B cell (primary cell): ENCODE measurements around the gene DDOST. TPM values are rescaled to one million over a fixed set of nuclear protein-coding genes. Genes with fewer than 3 reads are reported as not detected.

ENCODE experiments used
- ATAC-seq: fragments of 200-7000 bp; cut with Tn5 transposase; one replicate; pipeline ENCODE4 v1.10.0; 2021; ENCODE audit warnings: low read depth, mild to moderate bottlenecking, moderate number of reproducible peaks, moderate library complexity
- CTCF ChIA-PET: fragments of 350-600 bp; sonication (Branson Sonifier 250); formaldehyde crosslinking; loops from one replicate; lab custom pipeline; 2021; ENCODE audit warnings: antibody characterized with exemption, inconsistent platforms; lab: Charles Lee
- POLR2A ChIA-PET: fragments of 350-600 bp; sonication (Branson Sonifier 250); formaldehyde crosslinking; loops from one replicate; lab custom pipeline; 2021; ENCODE audit warnings: antibody characterized with exemption; lab: Charles Lee
- DNase-seq: peaks from one replicate; pipeline ENCODE4 v3.0.0; 2013
- H2AFZ ChIP-seq: 2 replicates; pipeline ENCODE4 v1.6.1; 2012; ENCODE audit warnings: mild to moderate bottlenecking, low read depth, low read length; ENCODE audit not compliant: insufficient read depth, poor library complexity, severe bottlenecking
- H3K27ac ChIP-seq, 2 donors: 1 replicate in 1 of 2; 2 replicates in 1 of 2; pipeline ENCODE4 v1.5.1; 2012 to 2013; ENCODE audit warnings: low read length in 2 of 2, mild to moderate bottlenecking in 2 of 2, moderate library complexity in 1 of 2
- H3K27me3 ChIP-seq, 4 experiments: fragments of 200-600 bp in 1 of 4; sonication (generic) in 1 of 4; replicated peaks in 1 of 4; 1 replicate in 2 of 4; 2 replicates in 2 of 4; pipeline versions ENCODE4 v1.6.1 to v1.7.0; 2013 to 2016; ENCODE audit warnings: low read length in 3 of 4, mild to moderate bottlenecking in 2 of 4, mixed read lengths in 1 of 4, moderate library complexity in 1 of 4; ENCODE audit not compliant: insufficient read depth in 4 of 4, control insufficient read depth in 3 of 4; ENCODE audit errors: control extremely low read depth in 1 of 4
- H3K36me3 ChIP-seq, 2 experiments: replicated peaks in 1 of 2; 1 replicate in 1 of 2; 2 replicates in 1 of 2; pipeline versions ENCODE4 v1.6.1 to v1.7.1; 2013; ENCODE audit warnings: low read length in 1 of 2; ENCODE audit not compliant: insufficient read depth in 2 of 2, control insufficient read depth in 1 of 2; ENCODE audit errors: control extremely low read depth in 1 of 2, extremely low read depth in 1 of 2
- H3K4me1 ChIP-seq, 2 donors: fragments of 200-600 bp in 1 of 2; sonication (generic) in 1 of 2; 1 replicate in 1 of 2; 2 replicates in 1 of 2; pipeline versions ENCODE4 v1.5.1 to v1.6.1; 2013 to 2017; ENCODE audit warnings: low read length in 2 of 2; ENCODE audit not compliant: control insufficient read depth in 2 of 2, insufficient read depth in 2 of 2
- H3K4me2 ChIP-seq: replicated peaks from 2 replicates; pipeline ENCODE3; 2012; ENCODE audit warnings: mild to moderate bottlenecking, low read depth, low read length; ENCODE audit not compliant: poor library complexity, severe bottlenecking
- H3K4me3 ChIP-seq, 5 experiments: fragments of 200-600 bp in 1 of 5; sonication (generic) in 1 of 5; 1 replicate in 3 of 5; 2 replicates in 2 of 5; pipeline versions ENCODE4 v1.5.1 to v1.7.0; 2011 to 2016; ENCODE audit warnings: low read length in 4 of 5, mild to moderate bottlenecking in 4 of 5, low read depth in 2 of 5, control low read depth in 1 of 5, moderate library complexity in 1 of 5; ENCODE audit not compliant: insufficient read depth in 1 of 5; ENCODE audit errors: control extremely low read depth in 1 of 5, extremely low read depth in 1 of 5
- H3K79me2 ChIP-seq: fragments of 200-600 bp; sonication (generic); one replicate; pipeline ENCODE4 v1.6.0; 2016; ENCODE audit warnings: low read length; ENCODE audit not compliant: control insufficient read depth, insufficient read depth
- H3K9ac ChIP-seq: fragments of 200-600 bp; sonication (generic); 2 replicates; pipeline ENCODE4 v1.6.1; 2017; ENCODE audit warnings: mild to moderate bottlenecking, low read length, moderate library complexity
- H3K9me3 ChIP-seq, 3 donors: one replicate each; pipeline versions ENCODE4 v1.6.1 to v1.7.1; 2013; ENCODE audit warnings: low read length in 2 of 3; ENCODE audit not compliant: control insufficient read depth in 2 of 3, insufficient read depth in 1 of 3; ENCODE audit errors: control extremely low read depth in 1 of 3
- H4K20me1 ChIP-seq: 2 replicates; pipeline ENCODE4 v1.6.0; 2012; ENCODE audit warnings: mild to moderate bottlenecking, low read length; ENCODE audit not compliant: insufficient read depth, control insufficient read depth, poor library complexity, severe bottlenecking
- H3K27ac Mint-ChIP-seq: one replicate; pipeline ENCODE4 v1.8.0; 2021; ENCODE audit warnings: mixed read lengths
- H3K27me3 Mint-ChIP-seq: one replicate; pipeline ENCODE4 v1.8.0; 2021; ENCODE audit warnings: mixed read lengths
- H3K4me1 Mint-ChIP-seq: one replicate; pipeline ENCODE4 v1.8.0; 2021; ENCODE audit warnings: mixed read lengths
- H3K4me3 Mint-ChIP-seq: one replicate; pipeline ENCODE4 v1.8.0; 2021; ENCODE audit warnings: mixed read lengths
- H3K9me3 Mint-ChIP-seq: one replicate; pipeline ENCODE4 v1.8.0; 2022; ENCODE audit warnings: mixed read lengths; ENCODE audit not compliant: insufficient read depth
- CTCF ChIP-seq: fragments of 200-600 bp; IDR thresholded peaks from one replicate; pipeline ENCODE4 v1.8.0; 2022; ENCODE audit warnings: antibody characterized with exemption, mild to moderate bottlenecking
- EZH2 ChIP-seq: IDR thresholded peaks from 2 replicates; pipeline ENCODE4 v1.6.1; 2012; ENCODE audit warnings: borderline replicate concordance, low read depth, mild to moderate bottlenecking, moderate library complexity, low read length; ENCODE audit not compliant: insufficient read depth, poor library complexity, severe bottlenecking
- WGBS: methylation state at CpG from one replicate; pipeline ENCODE4 v1.1.5; 2013; ENCODE audit warnings: missing lambda C conversion rate; ENCODE audit not compliant: insufficient coverage; 5-methylcytosine and 5-hydroxymethylcytosine counted together
- intact Hi-C: fragments of 100-400 bp; cut with micrococcal nuclease; formaldehyde crosslinking; loops from one replicate; pipeline ENCODE4 v1.10.0; 2022
- polyA plus RNA-seq: library from polyadenylated mRNA; depleted of rRNA; stranded (reverse); fragments of >200 nt; gene quantifications from 2 replicates; pipeline ENCODE4 v1.2.3, GENCODE V29; 2012
- total RNA-seq, 2 donors: library from RNA; stranded (reverse); fragments of 120-200 nt in 1 of 2; gene quantifications; 1 replicate in 1 of 2; 2 replicates in 1 of 2; pipeline versions ENCODE4 v1.2.3 to v1.2.4, GENCODE V29; 2013 to 2022

Gene DDOST
- total and polyA plus RNA-seq, 2 donors (not counting 1 experiment from before 2014, with no cell fraction given): 73.5 to 99.2 TPM

DNA sequence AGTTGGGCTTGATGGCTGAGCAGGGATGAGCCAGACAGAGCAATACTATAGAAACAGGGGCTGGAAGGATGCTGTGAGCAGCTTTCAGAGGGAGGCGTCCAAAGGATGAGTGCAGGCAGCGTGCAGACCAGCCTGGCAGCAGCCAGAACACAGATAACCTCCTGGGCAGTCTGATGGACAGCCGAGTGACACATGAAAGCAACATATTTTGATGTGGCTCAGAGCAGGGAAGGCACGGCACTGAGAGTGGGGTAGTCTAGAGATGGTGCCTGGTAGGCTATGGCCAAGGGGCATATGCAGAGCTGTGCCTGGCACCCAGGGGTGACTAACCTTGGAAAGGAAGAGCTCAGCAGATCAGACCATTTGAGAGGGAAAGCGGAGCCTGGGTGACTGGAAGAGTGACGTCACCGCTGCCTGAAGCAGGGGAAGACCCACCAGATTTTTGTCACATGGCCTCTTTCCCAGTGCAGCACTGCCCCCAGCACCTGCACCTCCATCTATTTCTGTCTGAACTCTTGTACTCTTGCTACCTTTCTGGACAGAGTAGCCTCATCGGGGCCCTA, 24.3 kb downstream of the DDOST start:
- H3K4me2 ChIP-seq: no peak overlapping the region
- Mint-ChIP-seq H3K27ac (no peak overlapping the region), H3K4me3 (no peak overlapping the region), H3K4me1 (peaks cover 14% of the 10 kb centered on the region), H3K9me3 (no peaks in the 10 kb centered on the region), H3K27me3 (no peaks in the 10 kb centered on the region)
- no peaks in the 10 kb centered on the region for H3K79me2 ChIP-seq
- H3K36me3 ChIP-seq: peaks cover 0 to 2% of the 10 kb centered on the region in 2 experiments
- H3K4me3 ChIP-seq: no peak overlapping the region
- ATAC-seq (no peak), DNase-seq (no peak)
- H3K9ac ChIP-seq: no peak overlapping the region
- no peak overlapping the region for H3K27ac ChIP-seq
- TF ChIP-seq EZH2 (no peak), CTCF (no peak)
- POLR2A ChIA-PET: no interaction called here
- H4K20me1 ChIP-seq: no peaks in the 10 kb centered on the region
- H2AFZ ChIP-seq: no peak overlapping the region
- intact Hi-C loops: no loop called here
- no peaks in the 10 kb centered on the region for H3K9me3 ChIP-seq
- CTCF ChIA-PET: interaction anchor here (1.0 to 2.4 kb wide), 5 partner anchors 10 to 718 kb away, joined by 3 to 9 read pairs (median 4); no protein-coding TSS in a partner anchor
- H3K4me1 ChIP-seq: peaks cover 8 to 16% of the 10 kb centered on the region in 2 donors
- no peaks in the 10 kb centered on the region for H3K27me3 ChIP-seq
- 95% methylated on average over 8 of the region's 8 CpGs for WGBS

DNA sequence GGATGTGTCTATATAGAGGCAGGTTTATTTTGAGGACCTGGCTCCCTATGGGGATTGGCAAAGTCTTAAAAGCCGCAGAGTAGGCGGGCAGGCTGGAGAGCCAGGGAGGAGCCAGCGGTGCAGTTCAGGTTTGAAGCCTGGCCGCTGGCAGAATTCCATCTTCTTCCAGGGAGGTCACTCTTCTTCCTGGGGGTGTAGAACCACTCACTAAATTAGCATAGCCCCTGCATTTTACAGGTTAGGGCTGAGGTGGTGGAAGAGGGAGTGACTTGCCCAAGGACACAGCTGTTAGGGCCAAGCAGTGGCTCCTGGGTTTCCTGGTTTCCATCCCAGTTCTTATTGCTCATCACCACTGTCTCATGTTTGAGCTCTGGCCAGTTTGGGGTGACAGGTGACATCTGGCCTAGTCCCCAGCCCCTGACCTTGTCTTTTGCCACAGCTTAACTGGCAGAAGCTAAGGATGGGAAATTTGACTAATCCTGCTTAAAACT, 26.5 kb downstream of the DDOST start:
- Mint-ChIP-seq H3K4me3 (peak overlapping the region; percentile 93), H3K27ac (peak overlapping the region; percentile 85), H3K27me3 (no peaks in the 10 kb centered on the region), H3K4me1 (peaks cover 14% of the 10 kb centered on the region), H3K9me3 (no peaks in the 10 kb centered on the region)
- no peaks in the 10 kb centered on the region for H3K27me3 ChIP-seq
- intact Hi-C loops: loop anchor here (1.0 to 5.0 kb wide), 3 partner anchors 127 to 1818 kb away; partner anchors contain the start of gene ZBTB40
- peaks cover 0 to 2% of the 10 kb centered on the region in 2 experiments for H3K36me3 ChIP-seq
- ChIA-PET POLR2A (interaction anchor here (1.1 to 1.5 kb wide), 2 partner anchors 27 to 126 kb away, joined by 3 to 5 read pairs; partner anchors contain the start of genes DDOST and MUL1), CTCF (interaction anchor here (0.9 to 3.2 kb wide), 6 partner anchors 9 to 112 kb away, joined by 3 to 21 read pairs (median 10); partner anchors contain the start of gene DDOST)
- no peak for ATAC-seq
- H3K4me3 ChIP-seq: peak overlapping the region; percentile 56 to 98 (median 90)
- 0% methylated on average over 4 of the region's 4 CpGs for WGBS
- peak overlapping the region; percentile 100 for H2AFZ ChIP-seq
- H3K4me1 ChIP-seq: peaks cover 8 to 16% of the 10 kb centered on the region in 2 donors
- no peak for TF ChIP-seq EZH2
- no peak for TF ChIP-seq CTCF
- peak overlapping the region in 1 of 2 donors; percentile 48 for H3K27ac ChIP-seq
- no peak for DNase-seq
- no peaks in the 10 kb centered on the region for H4K20me1 ChIP-seq
- H3K9ac ChIP-seq: peak overlapping the region; percentile 69
- peak overlapping the region; percentile 100 for H3K4me2 ChIP-seq
- no peaks in the 10 kb centered on the region for H3K9me3 ChIP-seq
- no peaks in the 10 kb centered on the region for H3K79me2 ChIP-seq
